Fibroblast of pulmonary artery (primary cell): Measurements from ENCODE around the gene MEGF9.

Source experiments
- DNase-seq: peaks from one replicate; pipeline ENCODE4 v3.0.0-alpha.2; 2010; ENCODE audit warnings: low read depth
- H3K4me3 ChIP-seq: replicated peaks from 2 replicates; pipeline ENCODE4 v1.5.1; 2011; ENCODE audit warnings: low read depth, mild to moderate bottlenecking, control low read depth, low read length, moderate library complexity
- CTCF ChIP-seq: IDR thresholded peaks from 2 replicates; pipeline ENCODE4 v1.5.1; 2011; ENCODE audit warnings: mild to moderate bottlenecking, control low read depth, low read length, inconsistent platforms; ENCODE audit errors: missing control alignments

The MEGF9 gene

GRCh38 chr9:120741191-120741590, 26.9 kb upstream of the MEGF9 start:
- H3K4me3 ChIP-seq: no peak overlapping the region
- DNase-seq: no peak
- TF ChIP-seq CTCF: no peak

GRCh38 chr9:120740132-120740531, 25.9 kb upstream of the MEGF9 start:
- DNase-seq: peak; percentile 57
- no peak overlapping the region for H3K4me3 ChIP-seq
- no peak for TF ChIP-seq CTCF

DNA sequence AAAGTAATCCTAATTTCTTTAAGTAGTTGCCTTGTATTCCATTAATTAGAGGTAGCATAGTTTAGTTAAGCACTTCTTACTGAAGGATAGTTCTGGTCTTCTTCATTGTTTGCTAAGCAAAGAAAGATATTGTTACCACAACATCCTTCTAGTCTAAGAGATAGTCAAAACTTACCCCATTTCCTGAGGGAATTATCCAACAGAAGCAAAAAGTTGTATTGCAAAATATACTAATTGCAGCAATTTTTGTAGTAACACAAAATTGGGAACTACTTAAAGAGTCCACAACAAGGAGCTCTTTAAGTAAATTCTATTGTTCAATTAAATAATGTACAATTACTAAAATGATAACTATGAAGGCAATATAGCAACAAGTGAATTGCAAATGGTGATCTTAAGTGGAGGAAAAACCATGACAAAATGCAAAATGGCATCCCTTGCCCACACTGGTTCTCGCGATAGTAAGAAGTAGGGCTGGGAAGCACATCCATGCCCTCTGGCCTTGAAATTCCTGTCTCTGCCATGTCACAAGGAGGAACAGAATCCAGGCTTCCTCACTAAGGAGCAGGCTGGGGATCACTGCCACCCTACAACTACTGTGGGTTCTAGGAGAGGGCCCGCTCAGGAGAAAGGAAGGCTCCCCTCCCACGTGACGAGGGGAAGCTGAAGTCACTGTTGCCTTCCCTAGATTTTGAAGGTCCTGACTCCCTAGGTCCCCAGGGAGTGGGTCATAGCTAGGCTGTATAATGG, 23.3 kb upstream of the MEGF9 start:
- no peak for DNase-seq
- no peak overlapping the region for H3K4me3 ChIP-seq
- TF ChIP-seq CTCF: no peak

DNA sequence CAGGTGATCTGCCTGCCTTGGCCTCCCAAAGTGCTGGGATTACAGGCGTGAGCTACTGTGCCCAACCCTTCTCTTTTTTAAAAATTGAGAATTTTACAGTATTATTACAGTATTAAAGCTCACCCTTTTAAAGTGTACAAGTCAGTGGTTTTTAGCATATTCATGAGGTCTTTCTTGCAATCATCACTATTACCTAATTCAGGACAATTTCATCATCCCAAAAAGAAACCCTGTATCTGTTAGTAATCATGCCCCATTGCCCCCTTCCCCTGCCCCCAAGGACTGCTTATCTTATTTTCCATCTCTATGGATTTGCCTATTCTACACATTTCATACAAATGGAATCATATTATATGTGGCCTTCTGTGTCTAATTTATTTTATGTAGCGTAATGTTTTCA, 22.6 kb upstream of the MEGF9 start:
- DNase-seq: no peak
- TF ChIP-seq CTCF: no peak
- no peak overlapping the region for H3K4me3 ChIP-seq

GRCh38 chr9:120735415-120736126, 21.3 kb upstream of the MEGF9 start:
- peak; percentile 90 for DNase-seq
- no peak overlapping the region for H3K4me3 ChIP-seq
- TF ChIP-seq CTCF: no peak

GRCh38 chr9:120734607-120735410, 20.5 kb upstream of the MEGF9 start:
- no peak overlapping the region for H3K4me3 ChIP-seq
- peak; percentile 80 for DNase-seq
- no peak for TF ChIP-seq CTCF
